HepG2 (cell line): ENCODE results near the gene KRT27. TPM values are rescaled to one million over a fixed set of nuclear protein-coding genes. Genes with fewer than 3 reads are reported as not detected.

Experiments
- ATAC-seq: fragments of 200-7000 bp; cut with Tn5 transposase; 3 replicates; pipeline ENCODE4 v1.9.1; 2020; ENCODE audit warnings: mild to moderate bottlenecking, moderate library complexity
- BruUV-seq: library from RNA; stranded (reverse); fragments of 400-500 nt; replicated peaks from 2 replicates; lab custom pipeline; 2021; lab: Mats Ljungman, UMichigan
- CTCF ChIA-PET: fragments of 300-600 bp; formaldehyde crosslinking; extraction: SDS; loops from one replicate; lab custom pipeline; 2021; ENCODE audit warnings: low total read pairs, inconsistent platforms, low intra/inter-chr PET ratio; lab: Yijun Ruan, JAX
- POLR2A ChIA-PET: fragments of 350-600 bp; sonication (Branson Sonifier 250); formaldehyde crosslinking; loops from one replicate; lab custom pipeline; 2020; ENCODE audit warnings: antibody characterized with exemption, inconsistent platforms; lab: Yijun Ruan, JAX
- DNase-seq: peaks from one replicate; pipeline ENCODE4 v3.0.0-alpha.2; 2015; ENCODE audit warnings: low spot score
- FAIRE-seq: peaks from 3 replicates; lab custom pipeline; 2011; peaks lifted over from hg19 to GRCh38; lab: Jason Lieb, UNC
- H2AFZ ChIP-seq: one replicate; pipeline ENCODE4 v1.6.1; 2011; ENCODE audit warnings: low read length, inconsistent platforms
- H3K27ac ChIP-seq: fragments of 300-600 bp; 3 replicates; pipeline ENCODE4 v1.8.0; 2011; ENCODE audit warnings: mixed run types, mild to moderate bottlenecking, mixed read lengths, low read length, inconsistent platforms; ENCODE audit not compliant: insufficient read depth; ENCODE audit errors: extremely low read length
- H3K27me3 ChIP-seq, 2 experiments: fragments of 200-600 bp in 1 of 2; 2 replicates in 1 of 2; 3 replicates in 1 of 2; pipeline versions ENCODE4 v1.6.0 to v1.8.0; 2011; ENCODE audit warnings: low read length in 2 of 2, mild to moderate bottlenecking in 2 of 2, moderate library complexity in 2 of 2, inconsistent platforms in 1 of 2; ENCODE audit not compliant: insufficient read depth in 2 of 2, control insufficient read depth in 1 of 2
- H3K36me3 ChIP-seq, 2 experiments: fragments of 200-600 bp in 1 of 2; replicated peaks in 1 of 2; 2 replicates in 1 of 2; 3 replicates in 1 of 2; pipeline versions ENCODE4 v1.5.1 to v1.8.0; 2011; ENCODE audit warnings: low read length in 2 of 2, inconsistent platforms in 1 of 2; ENCODE audit not compliant: insufficient read depth in 2 of 2, control insufficient read depth in 1 of 2
- H3K4me1 ChIP-seq: 2 replicates; pipeline ENCODE4 v1.5.1; 2012; ENCODE audit warnings: low read length, inconsistent platforms; ENCODE audit not compliant: insufficient read depth
- H3K4me2 ChIP-seq: 2 replicates; pipeline ENCODE4 v1.6.0; 2011; ENCODE audit warnings: low read depth, low read length, inconsistent platforms
- H3K4me3 ChIP-seq, 3 experiments: fragments of 200-600 bp in 1 of 3; sonication (generic), shearing (Covaris generic) in 1 of 3; replicated peaks in 1 of 3; 2 replicates each; pipeline ENCODE4 v1.5.1; 2011 to 2016; ENCODE audit warnings: low read length in 3 of 3, inconsistent platforms in 2 of 3, low read depth in 2 of 3, mild to moderate bottlenecking in 2 of 3, control low read depth in 1 of 3, mixed read lengths in 1 of 3; ENCODE audit not compliant: insufficient read depth in 1 of 3
- H3K79me2 ChIP-seq: one replicate; pipeline ENCODE4 v1.6.1; 2011; ENCODE audit warnings: low read length, inconsistent platforms; ENCODE audit not compliant: insufficient read depth
- H3K9ac ChIP-seq: 2 replicates; pipeline ENCODE4 v1.6.0; 2011; ENCODE audit warnings: mild to moderate bottlenecking, low read depth, low read length, inconsistent platforms; ENCODE audit not compliant: insufficient read depth
- H3K9me3 ChIP-seq: 2 replicates; pipeline ENCODE4 v1.5.1; 2012; ENCODE audit warnings: mild to moderate bottlenecking, low read length
- H4K20me1 ChIP-seq: 2 replicates; pipeline ENCODE4 v1.6.0; 2011; ENCODE audit warnings: inconsistent platforms, mild to moderate bottlenecking, low read length, moderate library complexity; ENCODE audit not compliant: insufficient read depth
- TRIM24 ChIP-seq: sonication (generic); formaldehyde crosslinking; IDR thresholded peaks from 2 replicates; pipeline ENCODE4 v1.8.0; 2022; ENCODE audit warnings: mild to moderate bottlenecking, missing genetic modification reagents
- ZNF230 ChIP-seq: sonication (generic); formaldehyde crosslinking; IDR thresholded peaks from 2 replicates; pipeline ENCODE4 v1.4.0; 2020; ENCODE audit warnings: mild to moderate bottlenecking, missing genetic modification reagents
- ZNF746 ChIP-seq: sonication (generic); formaldehyde crosslinking; IDR thresholded peaks from 2 replicates; pipeline ENCODE4 v1.8.0; 2022; ENCODE audit warnings: mild to moderate bottlenecking, missing genetic modification reagents
- ZNF768 ChIP-seq: sonication (generic); formaldehyde crosslinking; IDR thresholded peaks from 2 replicates; pipeline ENCODE4 v1.4.0; 2020; ENCODE audit warnings: missing genetic modification reagents
- WGBS: methylation state at CpG from one replicate; pipeline ENCODE4 v1.1.6; 2017; ENCODE audit warnings: low lambda C conversion rate; 5-methylcytosine and 5-hydroxymethylcytosine counted together
- in situ Hi-C: cut with HindIII; loops from 2 replicates; pipeline ENCODE4 v1.10.0; 2017; ENCODE audit warnings: low pct_unique_long_range_greater_than_20kb; ENCODE audit not compliant: extremely low pct_ligation_motif_present
- intact Hi-C: fragments of 100-400 bp; cut with micrococcal nuclease; formaldehyde crosslinking; loops from one replicate; pipeline ENCODE4 v1.10.0; 2022; ENCODE audit not compliant: unreplicated experiment
- polyA plus RNA-seq, 8 experiments: library from polyadenylated mRNA; depleted of rRNA in 3 of 8; stranded (reverse) in 7 of 8; unstranded in 1 of 8; fragments of >200 nt; fragmentation: Illumina TruSeq in 4 of 8; extraction: Trizol in 4 of 8; gene quantifications; 2 replicates each; pipeline versions ENCODE4 v1.2.1 to v1.2.3, GENCODE V29; 2011 to 2016; ENCODE audit warnings: low read depth in 4 of 8, missing spikeins in 1 of 8, mixed read lengths in 1 of 8; ENCODE audit not compliant: insufficient read depth in 1 of 8
- total RNA-seq, 5 experiments: library from RNA; depleted of rRNA; stranded (reverse); fragments of >200 nt; fragmentation: Illumina TruSeq; extraction: Trizol; gene quantifications; 2 replicates each; pipeline ENCODE4 v1.2.3, GENCODE V29; 2016; ENCODE audit warnings: low read depth in 1 of 5
- TF ChIP-seq, protein P1 (sequence below): sonication (generic); formaldehyde crosslinking; IDR thresholded peaks from 2 replicates; pipeline ENCODE4 v1.5.0; 2020; ENCODE audit warnings: mild to moderate bottlenecking, missing genetic modification reagents, moderate library complexity
- TF ChIP-seq, protein P2 (sequence below): sonication (generic); formaldehyde crosslinking; IDR thresholded peaks from 2 replicates; pipeline ENCODE4 v1.5.1; 2020; ENCODE audit warnings: mild to moderate bottlenecking, missing genetic modification reagents, moderate library complexity

The KRT27 gene
- total and polyA plus RNA-seq, 2 of the 13 experiments (the other 11 are each of a cell fraction or from before 2014, with no cell fraction given): not detected

- H3K4me1 ChIP-seq: no peaks in the 10 kb centered on the region
- H3K36me3 ChIP-seq: no peaks in the 10 kb centered on the region
- no peak overlapping the region for H3K9ac ChIP-seq
- H4K20me1 ChIP-seq: no peaks in the 10 kb centered on the region
- H3K79me2 ChIP-seq: no peaks in the 10 kb centered on the region
- no peak overlapping the region for H2AFZ ChIP-seq
- intact Hi-C loops (no loop called here), in situ Hi-C loops (no loop called here)
- FAIRE-seq: no peak
- H3K4me2 ChIP-seq: no peak overlapping the region
- ATAC-seq: peak; percentile 78
- DNase-seq: no peak
- no peak overlapping the region for H3K27ac ChIP-seq
- ChIA-PET CTCF (no interaction called here), POLR2A (no interaction called here)
- no peak for TF ChIP-seq ZNF230 (CRISPR knock-in tag)
- no peak for TF ChIP-seq ZNF746
- TF ChIP-seq, protein P1, sequence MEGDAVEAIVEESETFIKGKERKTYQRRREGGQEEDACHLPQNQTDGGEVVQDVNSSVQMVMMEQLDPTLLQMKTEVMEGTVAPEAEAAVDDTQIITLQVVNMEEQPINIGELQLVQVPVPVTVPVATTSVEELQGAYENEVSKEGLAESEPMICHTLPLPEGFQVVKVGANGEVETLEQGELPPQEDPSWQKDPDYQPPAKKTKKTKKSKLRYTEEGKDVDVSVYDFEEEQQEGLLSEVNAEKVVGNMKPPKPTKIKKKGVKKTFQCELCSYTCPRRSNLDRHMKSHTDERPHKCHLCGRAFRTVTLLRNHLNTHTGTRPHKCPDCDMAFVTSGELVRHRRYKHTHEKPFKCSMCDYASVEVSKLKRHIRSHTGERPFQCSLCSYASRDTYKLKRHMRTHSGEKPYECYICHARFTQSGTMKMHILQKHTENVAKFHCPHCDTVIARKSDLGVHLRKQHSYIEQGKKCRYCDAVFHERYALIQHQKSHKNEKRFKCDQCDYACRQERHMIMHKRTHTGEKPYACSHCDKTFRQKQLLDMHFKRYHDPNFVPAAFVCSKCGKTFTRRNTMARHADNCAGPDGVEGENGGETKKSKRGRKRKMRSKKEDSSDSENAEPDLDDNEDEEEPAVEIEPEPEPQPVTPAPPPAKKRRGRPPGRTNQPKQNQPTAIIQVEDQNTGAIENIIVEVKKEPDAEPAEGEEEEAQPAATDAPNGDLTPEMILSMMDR (CRISPR knock-in tag): 0 out of 2 replicates have a peak, but pooled peaks have one; percentile 14
- TF ChIP-seq ZNF768: 0 out of 2 replicates have a peak, but pooled peaks have one; percentile 7
- TF ChIP-seq TRIM24 (CRISPR knock-in tag): no peak
- TF ChIP-seq, protein P2, sequence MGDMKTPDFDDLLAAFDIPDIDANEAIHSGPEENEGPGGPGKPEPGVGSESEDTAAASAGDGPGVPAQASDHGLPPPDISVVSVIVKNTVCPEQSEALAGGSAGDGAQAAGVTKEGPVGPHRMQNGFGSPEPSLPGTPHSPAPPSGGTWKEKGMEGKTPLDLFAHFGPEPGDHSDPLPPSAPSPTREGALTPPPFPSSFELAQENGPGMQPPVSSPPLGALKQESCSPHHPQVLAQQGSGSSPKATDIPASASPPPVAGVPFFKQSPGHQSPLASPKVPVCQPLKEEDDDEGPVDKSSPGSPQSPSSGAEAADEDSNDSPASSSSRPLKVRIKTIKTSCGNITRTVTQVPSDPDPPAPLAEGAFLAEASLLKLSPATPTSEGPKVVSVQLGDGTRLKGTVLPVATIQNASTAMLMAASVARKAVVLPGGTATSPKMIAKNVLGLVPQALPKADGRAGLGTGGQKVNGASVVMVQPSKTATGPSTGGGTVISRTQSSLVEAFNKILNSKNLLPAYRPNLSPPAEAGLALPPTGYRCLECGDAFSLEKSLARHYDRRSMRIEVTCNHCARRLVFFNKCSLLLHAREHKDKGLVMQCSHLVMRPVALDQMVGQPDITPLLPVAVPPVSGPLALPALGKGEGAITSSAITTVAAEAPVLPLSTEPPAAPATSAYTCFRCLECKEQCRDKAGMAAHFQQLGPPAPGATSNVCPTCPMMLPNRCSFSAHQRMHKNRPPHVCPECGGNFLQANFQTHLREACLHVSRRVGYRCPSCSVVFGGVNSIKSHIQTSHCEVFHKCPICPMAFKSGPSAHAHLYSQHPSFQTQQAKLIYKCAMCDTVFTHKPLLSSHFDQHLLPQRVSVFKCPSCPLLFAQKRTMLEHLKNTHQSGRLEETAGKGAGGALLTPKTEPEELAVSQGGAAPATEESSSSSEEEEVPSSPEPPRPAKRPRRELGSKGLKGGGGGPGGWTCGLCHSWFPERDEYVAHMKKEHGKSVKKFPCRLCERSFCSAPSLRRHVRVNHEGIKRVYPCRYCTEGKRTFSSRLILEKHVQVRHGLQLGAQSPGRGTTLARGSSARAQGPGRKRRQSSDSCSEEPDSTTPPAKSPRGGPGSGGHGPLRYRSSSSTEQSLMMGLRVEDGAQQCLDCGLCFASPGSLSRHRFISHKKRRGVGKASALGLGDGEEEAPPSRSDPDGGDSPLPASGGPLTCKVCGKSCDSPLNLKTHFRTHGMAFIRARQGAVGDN (CRISPR knock-in tag): 0 out of 2 replicates have a peak, but pooled peaks have one; percentile 21
- 32% methylated on average over 26 of the region's 27 CpGs for WGBS
- BruUV-seq: no TSS peak
- H3K4me3 ChIP-seq: no peak overlapping the region
- H3K27me3 ChIP-seq: peaks cover 0 to 31% of the 10 kb centered on the region in 2 experiments; a peak in 3 of 5 replicates
- no peaks in the 10 kb centered on the region for H3K9me3 ChIP-seq
Observed at GRCh38 chr17:40796846-40797245, 14.5 kb upstream of the KRT27 start.
